Endothelial cell (in vitro differentiated cells): ENCODE results near the gene CCDC97. TPM values are rescaled to one million over a fixed set of nuclear protein-coding genes. Genes with fewer than 3 reads are reported as not detected.

Experiments used
- DNase-seq: peaks from one replicate; pipeline ENCODE4 v3.0.0; 2021; ENCODE audit warnings: low spot score
- H3K27ac Mint-ChIP-seq: one replicate; pipeline ENCODE4 v1.8.0; 2021; ENCODE audit warnings: mixed read lengths, inconsistent platforms; ENCODE audit not compliant: unreplicated experiment
- H3K27me3 Mint-ChIP-seq: one replicate; pipeline ENCODE4 v1.8.0; 2021; ENCODE audit warnings: mild to moderate bottlenecking, moderate library complexity, mixed read lengths, inconsistent platforms; ENCODE audit not compliant: unreplicated experiment
- H3K36me3 Mint-ChIP-seq: one replicate; pipeline ENCODE4 v1.8.0; 2021; ENCODE audit warnings: mild to moderate bottlenecking, low read depth, mixed read lengths, inconsistent platforms; ENCODE audit not compliant: unreplicated experiment
- H3K4me1 Mint-ChIP-seq: one replicate; pipeline ENCODE4 v1.8.0; 2021; ENCODE audit warnings: mild to moderate bottlenecking, mixed read lengths, inconsistent platforms; ENCODE audit not compliant: unreplicated experiment
- H3K4me3 Mint-ChIP-seq: one replicate; pipeline ENCODE4 v1.8.0; 2021; ENCODE audit warnings: mild to moderate bottlenecking, mixed read lengths, inconsistent platforms; ENCODE audit not compliant: unreplicated experiment
- H3K9me3 Mint-ChIP-seq: one replicate; pipeline ENCODE4 v1.8.0; 2021; ENCODE audit warnings: mixed read lengths, inconsistent platforms; ENCODE audit not compliant: unreplicated experiment
- CTCF ChIP-seq: fragments of 200-600 bp; sonication (generic); IDR thresholded peaks from one replicate; pipeline ENCODE4 v1.5.0; 2021; ENCODE audit warnings: antibody characterized with exemption; ENCODE audit not compliant: unreplicated experiment
- total RNA-seq: library from RNA; stranded (reverse); fragmentation: NEBNext Ultra II Directional; extraction: Animal tissue kit (Norgen Biotek cat#: 25700); gene quantifications from one replicate; pipeline ENCODE4 v1.2.1, GENCODE V29; 2021; ENCODE audit not compliant: unreplicated experiment

The CCDC97 gene
- total RNA-seq, 1 donor from 2014 or later: 28.6 TPM

GRCh38 chr19:41325947-41326706 is 16.2 kb downstream of the CCDC97 start:
- Mint-ChIP-seq H3K36me3 (peaks cover 38% of the 10 kb centered on the region), H3K4me1 (peaks cover 63% of the 10 kb centered on the region)
- no peak for DNase-seq

GRCh38 chr19:41327076-41327575 is 17.2 kb downstream of the CCDC97 start:
- H3K4me3 Mint-ChIP-seq: peak overlapping the region; percentile 84

More at GRCh38 chr19:41325947-41326706, 16.2 kb downstream of the CCDC97 start:
- TF ChIP-seq CTCF: no peak
- peaks cover 28% of the 10 kb centered on the region for H3K27me3 Mint-ChIP-seq
- H3K27ac Mint-ChIP-seq: peak overlapping the region; percentile 95
- H3K4me3 Mint-ChIP-seq: peak overlapping the region; percentile 86
- no peaks in the 10 kb centered on the region for H3K9me3 Mint-ChIP-seq

GRCh38 chr19:41327576-41328156 is 17.7 kb downstream of the CCDC97 start:
- Mint-ChIP-seq H3K27ac (peak overlapping the region; percentile 80), H3K4me3 (peak overlapping the region; percentile 79), H3K9me3 (no peaks in the 10 kb centered on the region), H3K27me3 (peaks cover 31% of the 10 kb centered on the region), H3K36me3 (peaks cover 46% of the 10 kb centered on the region), H3K4me1 (peaks cover 67% of the 10 kb centered on the region)
- DNase-seq: no peak
- no peak for TF ChIP-seq CTCF

More at GRCh38 chr19:41327076-41327575, 17.2 kb downstream of the CCDC97 start:
- peak; percentile 58 for DNase-seq
- TF ChIP-seq CTCF: no peak
- Mint-ChIP-seq H3K27me3 (peaks cover 32% of the 10 kb centered on the region), H3K4me1 (peaks cover 63% of the 10 kb centered on the region), H3K9me3 (no peaks in the 10 kb centered on the region), H3K27ac (peak overlapping the region; percentile 96), H3K36me3 (peaks cover 45% of the 10 kb centered on the region)

DNA sequence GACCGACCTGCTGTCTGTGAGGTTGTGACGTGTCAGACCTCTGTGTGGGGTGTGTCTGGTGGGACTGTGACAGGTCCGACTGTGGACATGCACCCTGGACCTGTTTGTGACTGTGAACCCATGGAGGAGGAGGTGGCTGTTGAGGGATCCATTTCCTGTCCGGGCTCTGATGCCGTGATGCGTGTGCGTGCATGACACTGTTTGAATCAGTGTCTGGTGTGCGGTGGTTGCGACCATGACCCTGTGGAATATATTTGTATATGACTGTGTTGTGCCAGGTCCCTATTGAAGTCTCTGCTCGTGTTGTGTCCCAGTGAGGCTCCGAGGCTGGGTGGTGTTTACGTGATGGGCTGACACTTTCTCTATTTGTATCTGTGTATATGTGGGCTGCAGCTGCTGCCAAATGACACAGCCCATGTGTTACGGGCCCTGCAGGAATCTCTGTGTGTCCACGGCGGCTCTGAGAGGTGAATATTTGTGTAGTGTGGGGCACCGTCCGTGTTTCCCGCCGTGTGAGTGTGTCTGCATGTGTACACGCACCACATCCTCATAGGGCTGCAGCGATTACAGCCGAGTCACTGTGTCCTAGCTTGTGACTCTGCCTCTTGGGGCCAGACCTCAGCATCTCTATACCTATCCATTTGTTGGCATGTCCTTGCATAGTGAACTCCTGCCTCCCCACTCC is 18.3 kb downstream of the CCDC97 start:
- no peak for TF ChIP-seq CTCF

More for the DNA sequence above, 18.3 kb downstream of the CCDC97 start:
- Mint-ChIP-seq H3K9me3 (no peaks in the 10 kb centered on the region), H3K27ac (peak overlapping the region; percentile 80), H3K4me1 (peaks cover 63% of the 10 kb centered on the region), H3K36me3 (peaks cover 49% of the 10 kb centered on the region), H3K27me3 (peaks cover 28% of the 10 kb centered on the region), H3K4me3 (peak overlapping the region; percentile 79)
- DNase-seq: no peak
